HUDEP-2 (cell line): ENCODE data around the gene GREM2.

Source experiments
- DNase-seq, 76 experiments: peaks; one replicate each; lab custom pipeline; 2025; ENCODE audit not compliant: unreplicated experiment in 76 of 76; lab: John Stamatoyannopoulos, UW

Gene GREM2

DNA sequence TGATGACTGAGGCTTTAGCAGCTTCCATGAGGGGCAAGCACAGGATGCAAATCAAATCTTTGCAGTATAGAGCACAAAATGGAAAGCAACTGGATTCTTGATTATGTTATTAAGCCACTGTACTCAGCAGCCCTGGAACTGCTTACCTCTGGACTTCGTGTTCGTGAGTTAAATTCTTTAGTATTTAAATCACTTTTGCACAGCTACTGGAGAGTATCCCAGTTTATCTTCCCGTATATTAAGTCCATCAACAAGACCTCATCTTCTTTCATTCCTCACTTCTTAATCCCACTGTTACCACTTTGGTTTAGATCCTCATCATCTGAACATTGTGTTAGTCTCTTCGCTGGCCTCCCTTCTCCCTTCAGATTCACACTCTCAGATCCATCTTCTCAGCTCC is 108.9 kb downstream of the GREM2 start:
- DNase-seq, result no peak

DNA sequence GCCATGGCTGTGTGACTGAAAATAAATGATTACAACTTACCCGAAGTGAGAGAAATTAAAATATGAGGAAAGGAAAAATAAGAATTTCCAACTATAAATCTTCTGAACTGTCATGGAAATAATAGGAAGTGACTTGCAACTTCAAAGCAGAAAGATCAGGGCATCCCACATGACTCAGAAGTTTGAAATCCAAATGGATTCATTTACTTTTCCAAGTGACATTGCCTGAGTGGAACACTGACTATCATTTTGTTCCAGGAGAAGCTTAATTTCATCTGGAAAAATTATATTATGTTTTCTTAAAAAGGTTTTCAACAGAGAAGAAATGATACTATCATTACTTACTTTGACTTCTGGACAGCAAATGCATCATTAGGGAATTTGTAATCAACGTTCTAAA is 110.8 kb downstream of the GREM2 start:
- no peak for DNase-seq

DNA sequence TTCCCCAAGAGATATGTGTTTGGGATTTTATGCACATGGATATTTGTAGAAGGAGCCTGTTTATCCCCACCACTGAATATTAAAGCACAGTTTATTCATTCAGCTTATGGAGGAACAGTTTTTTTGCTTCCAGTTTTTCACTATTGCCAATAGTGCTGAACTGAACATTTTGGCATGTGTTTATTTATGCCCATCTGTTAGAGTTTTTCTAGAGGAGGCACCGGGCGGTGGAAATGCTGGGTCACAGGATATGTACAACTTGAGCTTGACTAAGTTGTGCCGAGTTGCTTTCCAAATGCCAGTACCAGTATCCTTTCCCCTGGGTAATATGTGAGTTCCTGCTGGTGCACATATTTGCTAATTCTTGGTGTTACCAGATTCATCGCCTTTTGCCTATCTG is 111.3 kb downstream of the GREM2 start:
- DNase-seq, result no peak

DNA sequence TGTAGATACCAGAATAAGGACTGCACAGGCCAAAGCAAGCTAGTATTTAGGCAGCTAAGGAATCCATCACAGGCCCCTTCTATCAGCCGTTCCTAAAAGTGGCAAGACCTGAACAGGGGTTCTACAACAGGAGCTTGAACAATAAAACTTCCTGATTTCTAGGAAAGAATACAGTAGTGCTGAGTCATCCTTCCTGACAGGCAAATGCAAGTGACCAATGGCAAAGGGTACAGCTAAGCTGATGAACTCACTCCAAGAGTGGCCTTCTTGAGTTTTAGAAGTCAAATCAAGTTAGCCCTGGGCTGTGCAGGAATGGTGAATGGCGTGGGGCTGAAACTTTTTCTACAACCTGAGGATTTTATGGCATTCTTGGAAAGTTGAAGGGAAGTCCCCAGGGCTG is 112.9 kb downstream of the GREM2 start:
- DNase-seq, result no peak

- DNase-seq, result no peak
Measured at GRCh38 chr1:240498335-240498734, 113.6 kb downstream of the GREM2 start.

GRCh38 chr1:240497908-240498307 is 114.0 kb downstream of the GREM2 start:
- DNase-seq, result no peak

- DNase-seq, result no peak
Measured at GRCh38 chr1:240496941-240497340, 115.0 kb downstream of the GREM2 start.

DNA sequence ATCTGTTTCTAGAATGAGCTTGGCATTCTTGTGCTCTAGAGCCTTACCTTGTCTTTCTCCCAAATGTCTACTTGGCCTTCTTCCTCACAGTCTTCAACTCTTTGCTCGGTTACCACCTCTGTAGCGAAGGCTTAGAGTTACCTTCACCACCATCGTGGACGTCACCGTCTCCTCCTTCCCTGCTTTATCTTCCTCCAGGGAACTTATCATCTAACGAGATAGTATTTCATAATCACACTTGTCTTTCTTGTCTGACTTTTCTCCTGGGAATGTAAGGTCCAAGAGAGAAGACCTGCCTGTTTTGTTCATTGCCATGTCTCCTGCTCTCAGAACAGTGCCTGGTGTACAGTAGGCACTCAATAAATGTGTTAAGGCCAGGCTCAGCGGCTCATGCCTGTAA is 115.6 kb downstream of the GREM2 start:
- DNase-seq, result no peak

GRCh38 chr1:240495601-240496000 is 116.4 kb downstream of the GREM2 start:
- DNase-seq, result no peak

GRCh38 chr1:240492832-240493440 is 119.0 kb downstream of the GREM2 start:
- DNase-seq, result no peak

DNA sequence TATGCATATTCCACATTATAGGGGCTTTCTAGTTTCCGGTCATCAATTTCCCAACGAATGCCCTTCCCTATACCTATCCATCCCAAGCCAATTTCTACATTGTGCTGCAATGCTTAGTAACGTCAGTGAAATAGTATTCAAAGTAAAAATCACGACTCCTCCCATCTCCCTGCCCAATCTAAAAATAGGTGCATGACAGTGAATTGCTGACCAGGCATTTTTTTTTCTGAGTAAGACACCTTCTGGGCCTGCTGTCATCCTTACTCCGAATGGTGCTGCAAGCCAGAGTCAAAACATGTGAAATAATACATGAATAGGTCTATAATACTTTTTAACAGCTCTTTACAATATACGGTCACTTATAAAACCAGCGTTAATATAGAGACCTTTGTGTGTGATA is 120.2 kb downstream of the GREM2 start:
- DNase-seq, result no peak

DNA sequence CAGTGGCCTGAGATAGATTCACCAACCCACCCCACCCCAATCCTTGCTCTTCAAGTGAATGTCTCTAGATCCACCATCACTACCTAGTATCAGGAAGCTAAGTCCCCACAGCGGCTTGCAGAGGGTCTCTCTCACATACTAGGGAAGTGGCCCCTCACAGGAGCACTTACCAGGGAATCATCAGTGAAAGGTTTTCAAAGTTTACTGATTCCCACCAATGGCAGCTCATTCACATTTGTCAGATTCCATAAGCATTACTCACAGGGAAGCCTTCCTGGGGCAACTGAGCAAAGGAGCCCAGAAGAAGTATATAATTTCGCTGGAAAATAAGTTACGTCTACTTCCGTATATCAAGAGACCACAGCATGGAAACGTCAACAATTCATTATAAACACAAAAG is 120.8 kb downstream of the GREM2 start:
- no peak for DNase-seq

DNA sequence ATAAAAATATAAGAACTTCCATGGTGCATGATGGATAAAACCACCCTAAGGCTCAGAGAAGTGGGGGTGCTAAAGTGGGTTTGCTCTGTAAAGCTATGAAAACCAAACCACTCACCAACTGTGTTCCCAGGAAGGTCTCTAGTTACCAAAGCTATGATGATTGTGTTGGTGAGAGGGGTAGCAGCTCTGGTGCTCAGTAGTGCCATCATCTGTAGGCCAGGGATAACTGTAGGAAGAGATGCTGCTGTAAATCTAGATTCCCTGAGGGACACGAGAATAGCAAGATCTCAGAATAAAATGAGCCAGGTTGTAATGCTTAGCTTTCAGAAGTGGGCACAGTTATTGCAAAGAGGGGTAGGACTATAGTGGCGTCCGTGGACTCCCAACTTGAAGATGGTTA is 124.5 kb downstream of the GREM2 start:
- no peak for DNase-seq

GRCh38 chr1:240486611-240487010 is 125.3 kb downstream of the GREM2 start:
- no peak for DNase-seq

DNA sequence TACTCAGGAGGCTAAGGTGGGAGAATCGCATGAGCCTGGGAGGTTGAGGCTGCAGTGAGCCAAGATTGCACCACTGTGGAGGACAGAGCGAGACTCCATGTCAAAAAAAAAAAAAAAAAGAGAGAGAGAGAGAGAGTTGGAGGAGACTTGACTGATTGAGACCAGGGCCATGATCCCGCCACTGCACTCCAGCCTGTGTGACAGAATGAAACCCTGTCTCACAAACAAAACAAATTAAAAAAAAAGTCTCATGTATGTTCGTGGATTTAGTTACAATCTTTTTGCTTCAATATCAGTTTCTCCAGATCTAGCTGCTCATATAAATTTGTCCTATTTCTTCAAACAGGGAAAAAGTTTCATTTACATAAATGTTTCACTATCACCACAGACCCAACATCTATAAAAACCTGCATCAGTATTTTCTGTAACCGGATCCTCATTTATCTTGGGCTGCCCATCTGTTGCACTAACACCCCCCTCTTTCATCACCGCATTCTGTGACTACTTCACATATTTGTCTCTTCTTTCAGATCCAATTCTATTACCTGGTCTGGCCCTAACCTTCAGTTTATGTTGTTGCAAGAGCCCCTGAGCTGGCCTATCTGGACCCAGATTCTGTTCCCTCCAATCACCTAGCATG is 127.0 kb downstream of the GREM2 start:
- DNase-seq, result no peak

- DNase-seq, result no peak
Measured at GRCh38 chr1:240478536-240478935, 133.4 kb downstream of the GREM2 start.

DNA sequence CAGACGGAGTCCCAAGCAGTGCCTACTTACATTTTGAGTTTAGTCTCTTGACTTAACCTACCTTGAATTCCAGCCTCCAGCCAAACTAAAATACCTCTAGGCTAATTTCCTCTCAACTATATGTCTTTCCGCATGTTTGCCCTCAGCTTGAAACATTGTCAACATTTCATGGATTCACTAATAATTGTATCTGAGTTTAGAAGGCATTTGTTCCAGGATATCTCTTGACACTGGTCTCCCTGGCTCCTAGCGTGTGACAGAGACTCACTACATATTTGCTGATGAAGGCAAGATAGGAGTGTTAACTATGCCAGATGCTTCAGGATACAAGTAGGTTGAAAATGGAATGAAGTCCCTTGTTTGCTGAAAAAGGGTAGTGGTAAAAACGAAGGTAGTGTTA is 136.1 kb downstream of the GREM2 start:
- DNase-seq, result no peak

GRCh38 chr1:240474133-240474614 is 137.8 kb downstream of the GREM2 start:
- peak in 2 of 76 experiments; percentile 2 to 8 for DNase-seq

DNA sequence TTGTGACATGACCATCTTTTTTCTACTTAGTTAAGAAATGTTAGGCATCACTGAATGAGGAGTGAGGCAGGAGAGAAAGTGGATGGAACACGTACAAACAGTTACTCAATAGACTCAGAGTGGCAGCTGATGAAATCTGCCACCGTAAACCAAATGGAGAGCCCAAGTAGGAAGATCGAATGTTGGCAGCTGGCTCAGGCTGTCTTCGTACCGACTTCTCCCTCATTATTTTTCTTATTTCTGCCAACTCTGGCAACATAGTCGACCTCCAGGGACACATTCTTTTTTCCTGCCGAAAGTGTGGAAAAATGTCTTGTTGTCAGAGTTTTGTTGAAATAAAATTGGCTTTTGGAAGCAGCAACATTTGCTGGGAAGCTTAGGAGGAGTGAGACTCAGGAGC is 143.3 kb downstream of the GREM2 start:
- no peak for DNase-seq

- no peak for DNase-seq
Measured at GRCh38 chr1:240467895-240468294, 144.1 kb downstream of the GREM2 start.

GRCh38 chr1:240466509-240466908 is 145.4 kb downstream of the GREM2 start:
- no peak for DNase-seq

- peak in 2 of 76 experiments; percentile 4 for DNase-seq
Measured at GRCh38 chr1:240465531-240465940, 146.4 kb downstream of the GREM2 start.

DNA sequence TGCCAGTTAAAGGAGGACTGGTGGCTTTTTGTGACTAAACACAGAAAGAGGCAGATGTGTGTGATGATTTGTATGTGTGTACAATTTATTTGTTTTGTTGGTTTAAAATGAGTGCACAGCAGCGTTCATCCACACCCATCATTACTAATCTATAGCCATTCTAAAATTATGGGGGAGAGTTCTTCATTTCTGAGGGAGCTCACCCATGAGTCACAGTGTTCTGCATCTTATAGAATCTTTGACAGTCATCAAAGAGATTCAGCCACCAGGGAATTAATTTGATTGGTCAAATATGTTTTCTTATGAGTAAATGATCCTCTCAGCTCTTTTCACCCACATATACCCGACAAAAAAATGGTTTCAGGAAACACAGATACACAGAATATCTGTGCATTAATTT is 147.9 kb downstream of the GREM2 start:
- DNase-seq, result no peak
